ENCODE results near the gene DHH.

GRCh38 chr12:49098703-49099102, 4.1 kb upstream of the DHH start:
- TF ChIP-seq EP300 (IDR thresholded peaks at IDR 0.05; ENCODE audit: borderline replicate concordance in 1 of 2, low read depth in 1 of 2, low read length in 1 of 2) (no peak), EZH2phosphoT487 (IDR thresholded peaks at IDR 0.05; ENCODE audit: borderline replicate concordance, low read depth) (no peak), CTCF (IDR thresholded peaks at IDR 0.05) (no peak), POLR2AphosphoS5 (IDR thresholded peaks at IDR 0.05; ENCODE audit: low read depth, low read length) (no peak), SIN3A (IDR thresholded peaks at IDR 0.05; ENCODE audit: borderline replicate concordance, low read depth, low read length) (no peak), RCOR1 (IDR thresholded peaks at IDR 0.05; ENCODE audit: low read length) (no peak), SMC3 (IDR thresholded peaks at IDR 0.05; ENCODE audit: low read depth, low read length) (no peak), MAX (IDR thresholded peaks at IDR 0.05; ENCODE audit: low read depth) (no peak), YY1 (IDR thresholded peaks at IDR 0.05; ENCODE audit: low read depth) (no peak), TAF1 (IDR thresholded peaks at IDR 0.05; ENCODE audit: borderline replicate concordance, low read depth, low read length) (no peak)

All from SK-N-SH (cell line).